GM12878 (cell line): Measurements from ENCODE around the gene GNB5.

ENCODE experiments used
- ATF7 ChIP-seq: fragments of 450-650 bp; IDR thresholded peaks from 2 replicates; pipeline ENCODE4 v1.6.1; 2016; ENCODE audit warnings: low read depth, mild to moderate bottlenecking
- CEBPZ ChIP-seq: fragments of 150-350 bp; IDR thresholded peaks from 2 replicates; pipeline ENCODE4 v1.6.1; 2016; ENCODE audit warnings: low read depth, low read length
- CTCF ChIP-seq, 3 experiments: IDR thresholded peaks in 2 of 3; conservative IDR thresholded peaks in 1 of 3; 2 replicates each; pipeline ENCODE4 v1.5.1; 2011; ENCODE audit warnings: low read depth in 3 of 3, low read length in 3 of 3, mild to moderate bottlenecking in 3 of 3, control low read depth in 2 of 3, moderate library complexity in 2 of 3, inconsistent platforms in 1 of 3, mixed read lengths in 1 of 3; ENCODE audit not compliant: control insufficient read depth in 2 of 3, insufficient read depth in 1 of 3; ENCODE audit errors: extremely low read depth in 1 of 3
- EP300 ChIP-seq, 2 experiments: fragments of 150-350 bp in 1 of 2; IDR thresholded peaks; 2 replicates each; pipeline ENCODE4 v1.6.1; 2011 to 2012; ENCODE audit warnings: low read depth in 2 of 2, low read length in 2 of 2, borderline replicate concordance in 1 of 2, improper control_type of control experiment in 1 of 2, inconsistent platforms in 1 of 2; ENCODE audit not compliant: control insufficient read depth in 1 of 2
- MTA2 ChIP-seq: fragments of 450-650 bp; IDR thresholded peaks from 2 replicates; pipeline ENCODE4 v1.6.1; 2016; ENCODE audit warnings: low read depth, mild to moderate bottlenecking, moderate library complexity
- MXI1 ChIP-seq: fragments of 150-350 bp; IDR thresholded peaks from 2 replicates; pipeline ENCODE4 v1.6.1; 2011; ENCODE audit warnings: low read depth, mild to moderate bottlenecking, inconsistent platforms, low read length, improper control_type of control experiment
- POLR2AphosphoS5 ChIP-seq: IDR thresholded peaks from 2 replicates; pipeline ENCODE4 v1.6.1; 2011; ENCODE audit warnings: mild to moderate bottlenecking, low read length, inconsistent platforms
- SMAD1 ChIP-seq: fragments of 450-650 bp; IDR thresholded peaks from 2 replicates; pipeline ENCODE4 v1.6.1; 2018; ENCODE audit warnings: mild to moderate bottlenecking, low read depth; ENCODE audit not compliant: partially characterized antibody
- ZNF24 ChIP-seq: fragments of 450-650 bp; IDR thresholded peaks from 2 replicates; pipeline ENCODE4 v1.6.1; 2017; ENCODE audit warnings: antibody characterized with exemption, mild to moderate bottlenecking

GRCh38 chr15:52085299-52085698 is 105.9 kb downstream of the GNB5 start:
- TF ChIP-seq SMAD1 (no peak), EP300 (IDR thresholded peaks at IDR 0.05; ENCODE audit: borderline replicate concordance in 1 of 2, control insufficient read depth in 1 of 2, low read depth in 2 of 2, low read length in 2 of 2) (no peak), ZNF24 (no peak), CEBPZ (no peak), MTA2 (no peak), CTCF (IDR thresholded peaks at IDR 0.05 in 2 of 3, conservative IDR thresholded peaks at IDR 0.05 in 1 of 3; ENCODE audit: control insufficient read depth in 2 of 3, extremely low read depth in 1 of 3, insufficient read depth in 1 of 3, low read depth in 3 of 3, low read length in 3 of 3) (no peak), MXI1 (no peak), POLR2AphosphoS5 (no peak), ATF7 (no peak)
